ENCODE data around the gene CASP7. TPM values are rescaled to one million over a fixed set of nuclear protein-coding genes. Genes with fewer than 3 reads are reported as not detected.

The CASP7 gene
- total RNA-seq, 2 donors from 2014 or later, result 11.0 to 24.0 TPM

DNA sequence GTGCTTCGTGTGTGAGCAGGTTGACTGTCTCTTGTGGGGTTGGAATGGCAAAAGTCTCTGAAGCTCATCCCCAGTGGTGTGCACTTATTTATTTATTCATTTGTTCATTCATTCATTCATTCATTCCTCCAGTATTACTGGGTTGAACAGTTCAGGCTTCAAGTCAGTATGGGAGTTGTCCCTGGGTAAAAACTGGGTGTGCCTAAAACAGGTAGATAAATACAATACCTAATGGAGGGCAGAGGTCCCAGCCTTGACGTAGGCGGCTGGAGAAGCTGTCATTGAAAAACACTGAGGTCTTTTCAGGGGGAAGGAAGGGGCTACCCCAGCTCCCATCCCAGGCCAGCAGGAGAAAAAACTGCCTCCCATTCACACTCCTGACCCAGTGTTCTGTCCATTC, 11.0 kb downstream of the CASP7 start:
- Histone ChIP-seq H3K27ac (no peak overlapping the region), H3K27me3 (replicated peaks; ENCODE audit: insufficient read depth) (no peaks in the 10 kb centered on the region), H3K36me3 (peaks cover 9% of the 10 kb centered on the region), H3K4me1 (ENCODE audit: control insufficient read depth in 1 of 2, low read depth in 2 of 2) (no peaks in the 10 kb centered on the region), H3K4me3 (no peak overlapping the region), H3K9me3 (peaks cover 29% of the 10 kb centered on the region)
- DNase-seq (ENCODE audit: low spot score) (no peak), ATAC-seq (ENCODE audit: insufficient number of reproducible peaks, low FRiP score, low read depth) (no peak)
- TF ChIP-seq, protein P1, sequence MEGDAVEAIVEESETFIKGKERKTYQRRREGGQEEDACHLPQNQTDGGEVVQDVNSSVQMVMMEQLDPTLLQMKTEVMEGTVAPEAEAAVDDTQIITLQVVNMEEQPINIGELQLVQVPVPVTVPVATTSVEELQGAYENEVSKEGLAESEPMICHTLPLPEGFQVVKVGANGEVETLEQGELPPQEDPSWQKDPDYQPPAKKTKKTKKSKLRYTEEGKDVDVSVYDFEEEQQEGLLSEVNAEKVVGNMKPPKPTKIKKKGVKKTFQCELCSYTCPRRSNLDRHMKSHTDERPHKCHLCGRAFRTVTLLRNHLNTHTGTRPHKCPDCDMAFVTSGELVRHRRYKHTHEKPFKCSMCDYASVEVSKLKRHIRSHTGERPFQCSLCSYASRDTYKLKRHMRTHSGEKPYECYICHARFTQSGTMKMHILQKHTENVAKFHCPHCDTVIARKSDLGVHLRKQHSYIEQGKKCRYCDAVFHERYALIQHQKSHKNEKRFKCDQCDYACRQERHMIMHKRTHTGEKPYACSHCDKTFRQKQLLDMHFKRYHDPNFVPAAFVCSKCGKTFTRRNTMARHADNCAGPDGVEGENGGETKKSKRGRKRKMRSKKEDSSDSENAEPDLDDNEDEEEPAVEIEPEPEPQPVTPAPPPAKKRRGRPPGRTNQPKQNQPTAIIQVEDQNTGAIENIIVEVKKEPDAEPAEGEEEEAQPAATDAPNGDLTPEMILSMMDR (IDR thresholded peaks at IDR 0.05), result no peak

DNA sequence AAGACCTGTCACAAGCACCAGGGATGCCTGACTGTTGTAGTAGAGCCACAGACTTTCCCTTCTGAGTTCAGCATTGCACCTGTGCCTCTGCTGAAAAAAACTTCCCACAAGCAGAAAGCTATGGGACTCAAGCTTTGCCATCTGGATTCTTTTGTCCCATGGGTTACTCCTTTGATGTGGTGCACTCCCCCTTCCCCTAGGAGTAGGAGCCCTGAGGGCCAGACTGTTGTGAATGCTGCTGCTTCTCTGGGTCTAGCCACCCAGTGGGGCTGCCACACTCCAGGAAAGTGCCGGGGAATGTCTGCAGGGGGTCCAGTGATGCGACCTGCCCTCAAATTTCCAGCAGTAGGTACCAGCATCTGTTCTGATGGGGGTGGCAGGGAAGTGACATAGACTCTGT, 11.7 kb downstream of the CASP7 start:
- Histone ChIP-seq H3K36me3 (peaks cover 9% of the 10 kb centered on the region), H3K27me3 (replicated peaks; ENCODE audit: insufficient read depth) (no peaks in the 10 kb centered on the region), H3K4me3 (no peak overlapping the region), H3K4me1 (ENCODE audit: control insufficient read depth in 1 of 2, low read depth in 2 of 2) (no peaks in the 10 kb centered on the region), H3K9me3 (peaks cover 29% of the 10 kb centered on the region), H3K27ac (no peak overlapping the region)
- DNase-seq (ENCODE audit: low spot score) (no peak), ATAC-seq (ENCODE audit: insufficient number of reproducible peaks, low FRiP score, low read depth) (no peak)
- TF ChIP-seq, protein P1 (IDR thresholded peaks at IDR 0.05), result no peak

DNA sequence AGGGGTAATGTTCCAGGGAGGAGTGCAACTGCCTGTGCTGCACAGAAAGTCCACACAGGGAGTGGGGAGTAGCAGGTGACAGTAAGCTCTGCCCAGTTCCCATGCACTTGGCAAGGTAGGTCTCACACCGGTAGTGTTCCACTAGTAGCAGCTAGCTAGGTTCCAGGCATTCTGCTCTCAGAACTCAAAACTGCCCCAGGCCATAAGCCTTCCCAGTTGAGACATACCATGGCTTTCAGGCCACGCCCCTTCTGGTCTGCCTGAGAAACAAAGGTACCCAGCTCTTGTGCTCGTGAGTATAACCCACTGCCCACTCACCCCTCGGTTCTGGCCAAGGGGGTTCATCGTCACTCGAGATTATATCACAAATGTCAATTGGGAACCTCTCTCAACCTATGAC, 12.6 kb downstream of the CASP7 start:
- no peak for DNase-seq (ENCODE audit: low spot score)
- ATAC-seq (ENCODE audit: insufficient number of reproducible peaks, low FRiP score, low read depth), result no peak
- Histone ChIP-seq H3K4me3 (no peak overlapping the region), H3K27me3 (replicated peaks; ENCODE audit: insufficient read depth) (no peaks in the 10 kb centered on the region), H3K4me1 (ENCODE audit: control insufficient read depth in 1 of 2, low read depth in 2 of 2) (no peaks in the 10 kb centered on the region), H3K36me3 (peaks cover 9% of the 10 kb centered on the region), H3K27ac (no peak overlapping the region), H3K9me3 (peaks cover 20% of the 10 kb centered on the region)
- TF ChIP-seq, protein P1 (IDR thresholded peaks at IDR 0.05), result no peak

DNA sequence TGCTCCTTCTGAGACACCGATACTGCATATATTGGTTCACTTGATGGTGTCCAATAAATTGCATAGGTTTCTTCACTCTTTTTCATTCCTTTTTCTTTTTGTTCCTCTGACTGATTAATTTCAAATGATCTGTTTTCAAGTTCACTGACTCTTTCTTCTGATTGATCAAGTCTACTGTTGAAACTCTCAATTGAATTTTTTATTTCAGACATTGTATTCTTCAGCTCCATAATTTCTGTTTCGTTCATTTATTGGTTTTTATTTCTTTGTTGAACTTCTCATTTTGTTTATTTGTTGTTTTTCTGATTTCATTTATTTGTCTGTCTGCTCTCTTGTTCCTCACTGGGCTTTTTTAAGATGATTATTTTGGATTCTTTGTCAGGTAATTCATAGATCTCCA, 13.6 kb downstream of the CASP7 start:
- H3K36me3 ChIP-seq, result peaks cover 20% of the 10 kb centered on the region
- TF ChIP-seq, protein P1 (IDR thresholded peaks at IDR 0.05), result no peak
- H3K4me1 ChIP-seq (ENCODE audit: control insufficient read depth in 1 of 2, low read depth in 2 of 2), result no peaks in the 10 kb centered on the region
- no peak overlapping the region for H3K27ac ChIP-seq
- H3K27me3 ChIP-seq (replicated peaks; ENCODE audit: insufficient read depth), result no peaks in the 10 kb centered on the region
- DNase-seq (ENCODE audit: low spot score), result no peak
- ATAC-seq (ENCODE audit: insufficient number of reproducible peaks, low FRiP score, low read depth), result no peak
- H3K4me3 ChIP-seq, result no peak overlapping the region
- peaks cover 17% of the 10 kb centered on the region for H3K9me3 ChIP-seq

DNA sequence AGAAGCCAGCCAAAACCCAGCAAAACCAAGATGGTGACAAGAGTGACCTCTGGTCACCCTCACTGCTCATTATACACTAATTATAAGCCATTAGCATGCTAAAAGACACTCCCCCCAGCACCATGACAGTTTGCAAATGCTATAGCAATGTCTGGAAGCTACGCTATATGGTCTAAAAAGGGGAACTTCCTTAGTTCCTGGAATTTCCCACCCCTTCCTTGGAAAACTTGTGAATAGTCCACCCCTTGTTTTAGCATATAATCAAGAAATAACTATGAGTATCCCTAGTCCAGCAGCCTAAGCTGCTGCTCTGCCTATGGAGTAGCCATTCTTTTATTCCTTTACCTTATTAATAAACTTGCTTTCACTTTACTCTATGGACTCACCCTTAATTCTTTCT, 16.0 kb downstream of the CASP7 start:
- ATAC-seq (ENCODE audit: insufficient number of reproducible peaks, low FRiP score, low read depth) (no peak), DNase-seq (ENCODE audit: low spot score) (no peak)
- Histone ChIP-seq H3K27ac (no peak overlapping the region), H3K36me3 (peaks cover 20% of the 10 kb centered on the region), H3K27me3 (replicated peaks; ENCODE audit: insufficient read depth) (no peaks in the 10 kb centered on the region), H3K4me3 (no peak overlapping the region), H3K4me1 (ENCODE audit: control insufficient read depth in 1 of 2, low read depth in 2 of 2) (no peaks in the 10 kb centered on the region), H3K9me3 (peaks cover 14% of the 10 kb centered on the region)
- TF ChIP-seq, protein P1 (IDR thresholded peaks at IDR 0.05), result no peak
